HCT116 (cell line): Measurements from ENCODE around the gene TRIM24. TPM values are rescaled to one million over a fixed set of nuclear protein-coding genes. Genes with fewer than 3 reads are reported as not detected.

Experiments
- ATAC-seq: fragments of 200-7000 bp; cut with Tn5 transposase; 2 replicates; pipeline ENCODE4 v1.9.1; 2020; ENCODE audit warnings: mild to moderate bottlenecking, moderate library complexity
- BruUV-seq: library from RNA; stranded (reverse); fragments of 400-500 nt; replicated peaks from 2 replicates; lab custom pipeline; 2021; lab: Mats Ljungman, UMichigan
- CTCF ChIA-PET: fragments of 300-600 bp; sonication (Branson Sonifier 250); formaldehyde crosslinking; loops from one replicate; lab custom pipeline; 2021; ENCODE audit warnings: antibody characterized with exemption; lab: Charles Lee
- POLR2A ChIA-PET: fragments of 300-600, 350-600 bp; sonication (Branson Sonifier 250); formaldehyde crosslinking; loops from one replicate; lab custom pipeline; 2021; ENCODE audit warnings: antibody characterized with exemption; lab: Charles Lee
- RAD21 ChIA-PET, 2 experiments: fragments of 300-600 bp; sonication (Branson Sonifier 250); formaldehyde crosslinking; loops; one replicate each; lab custom pipeline; 2023; ENCODE audit warnings: low total read pairs in 2 of 2; ENCODE audit not compliant: uncharacterized antibody in 2 of 2, unreplicated experiment in 2 of 2, low non-redundant PET in 1 of 2; lab: Charles Lee
- DNase-seq: peaks from one replicate; pipeline ENCODE4 v3.0.0-alpha.2; 2010; ENCODE audit warnings: low read depth, low spot score
- H2AFZ ChIP-seq: fragments of 200-600 bp; shearing (Covaris generic), sonication (generic); 2 replicates; pipeline ENCODE4 v1.6.1; 2017; ENCODE audit warnings: low read depth, mixed run types, mixed read lengths, antibody characterized with exemption, low read length; ENCODE audit not compliant: poor library complexity, severe bottlenecking
- H3K27ac ChIP-seq: 2 replicates; pipeline ENCODE4 v1.5.1; 2012; ENCODE audit warnings: low read depth, low read length
- H3K27me3 ChIP-seq: fragments of 200-600 bp; sonication (generic); 2 replicates; pipeline ENCODE4 v1.6.1; 2016; ENCODE audit warnings: mixed run types, low read length, mixed read lengths; ENCODE audit not compliant: insufficient read depth
- H3K36me3 ChIP-seq, 2 experiments: fragments of 200-500 bp in 1 of 2; fragments of 200-600 bp in 1 of 2; sonication (Bioruptor generic) in 1 of 2; sonication (generic) in 1 of 2; 2 replicates each; pipeline versions ENCODE4 v1.5.1 to v1.6.1; 2014 to 2016; ENCODE audit warnings: low read length in 2 of 2, inconsistent platforms in 1 of 2, mixed read lengths in 1 of 2, mixed run types in 1 of 2; ENCODE audit not compliant: insufficient read depth in 2 of 2, control insufficient read depth in 1 of 2
- H3K4me1 ChIP-seq, 2 experiments: fragments of 200-600 bp in 1 of 2; sonication (generic) in 1 of 2; 2 replicates each; pipeline versions ENCODE4 v1.5.1 to v1.6.1; 2012 to 2017; ENCODE audit warnings: low read length in 2 of 2, inconsistent platforms in 1 of 2, mild to moderate bottlenecking in 1 of 2, mixed read lengths in 1 of 2, mixed run types in 1 of 2, moderate library complexity in 1 of 2; ENCODE audit not compliant: insufficient read depth in 2 of 2, control insufficient read depth in 1 of 2
- H3K4me2 ChIP-seq: fragments of 200-600 bp; sonication (generic); 2 replicates; pipeline ENCODE4 v1.6.1; 2017; ENCODE audit warnings: mixed run types, low read length, mixed read lengths
- H3K4me3 ChIP-seq, 2 experiments: fragments of 200-600 bp in 1 of 2; sonication (generic) in 1 of 2; replicated peaks in 1 of 2; 2 replicates each; pipeline ENCODE4 v1.5.1; 2011 to 2016; ENCODE audit warnings: low read length in 2 of 2, control low read depth in 1 of 2, low read depth in 1 of 2, mild to moderate bottlenecking in 1 of 2, mixed read lengths in 1 of 2, mixed run types in 1 of 2
- H3K79me2 ChIP-seq: fragments of 200-600 bp; sonication (generic); 2 replicates; pipeline ENCODE4 v1.6.1; 2017; ENCODE audit warnings: mild to moderate bottlenecking, mixed run types, low read length, moderate library complexity, mixed read lengths; ENCODE audit not compliant: insufficient read depth
- H3K9ac ChIP-seq: fragments of 200-600 bp; sonication (generic); 2 replicates; pipeline ENCODE4 v1.6.1; 2016; ENCODE audit warnings: low read length, mixed read lengths
- H3K9me2 ChIP-seq: fragments of 200-600 bp; sonication (generic), shearing (Covaris generic); 2 replicates; pipeline ENCODE4 v1.6.1; 2017; ENCODE audit warnings: mixed run types, mild to moderate bottlenecking, moderate library complexity; ENCODE audit not compliant: insufficient read depth
- H3K9me3 ChIP-seq, 2 experiments: fragments of 200-500 bp in 1 of 2; fragments of 200-600 bp in 1 of 2; sonication (Bioruptor generic) in 1 of 2; sonication (generic) in 1 of 2; 2 replicates each; pipeline ENCODE4 v1.6.1; 2014 to 2017; ENCODE audit warnings: low read length in 2 of 2, mixed read lengths in 2 of 2, inconsistent platforms in 1 of 2, low read depth in 1 of 2, mild to moderate bottlenecking in 1 of 2, mixed run types in 1 of 2, moderate library complexity in 1 of 2; ENCODE audit not compliant: control insufficient read depth in 1 of 2, insufficient read depth in 1 of 2
- H4K20me1 ChIP-seq: fragments of 200-600 bp; sonication (generic), shearing (Covaris generic); 2 replicates; pipeline ENCODE4 v1.6.1; 2017; ENCODE audit warnings: mixed run types, mild to moderate bottlenecking, moderate library complexity; ENCODE audit not compliant: insufficient read depth
- ATF3 ChIP-seq: IDR thresholded peaks from 2 replicates; pipeline ENCODE4 v1.6.1; 2012
- CEBPB ChIP-seq: IDR thresholded peaks from 2 replicates; pipeline ENCODE4 v1.6.1; 2012; ENCODE audit warnings: low read depth
- EGR1 ChIP-seq: IDR thresholded peaks from 2 replicates; pipeline ENCODE4 v1.6.1; 2012; ENCODE audit warnings: low read depth
- EZH2phosphoT487 ChIP-seq: fragments of 200-600 bp; IDR thresholded peaks from 2 replicates; pipeline ENCODE4 v1.6.1; 2018; ENCODE audit warnings: antibody characterized with exemption, borderline replicate concordance
- FOSL1 ChIP-seq: IDR thresholded peaks from 2 replicates; pipeline ENCODE4 v1.6.1; 2012; ENCODE audit warnings: low read depth
- JUND ChIP-seq: IDR thresholded peaks from 2 replicates; pipeline ENCODE4 v1.6.1; 2012
- POLR2A ChIP-seq: IDR thresholded peaks from 2 replicates; pipeline ENCODE4 v1.7.0; 2011; ENCODE audit warnings: borderline replicate concordance; ENCODE audit not compliant: insufficient read depth, insufficient read length; ENCODE audit errors: extremely low read depth
- RAD21 ChIP-seq: IDR thresholded peaks from 2 replicates; pipeline ENCODE4 v1.6.1; 2012; ENCODE audit warnings: low read depth, mild to moderate bottlenecking
- REST ChIP-seq: IDR thresholded peaks from 2 replicates; pipeline ENCODE4 v1.6.1; 2012; ENCODE audit warnings: low read depth
- SP1 ChIP-seq: IDR thresholded peaks from 2 replicates; pipeline ENCODE4 v1.6.1; 2012; ENCODE audit warnings: low read depth
- TCF7L2 ChIP-seq: IDR thresholded peaks from 2 replicates; pipeline ENCODE4 v1.7.0; 2011; ENCODE audit warnings: borderline replicate concordance, inconsistent platforms; ENCODE audit not compliant: insufficient read depth, insufficient read length; ENCODE audit errors: extremely low read depth
- ZBTB33 ChIP-seq: IDR thresholded peaks from 2 replicates; pipeline ENCODE4 v1.6.1; 2011; ENCODE audit warnings: mild to moderate bottlenecking, low read length, moderate library complexity; ENCODE audit not compliant: insufficient replicate concordance; ENCODE audit errors: extremely low read depth
- ZFX ChIP-seq: fragments of 450-650 bp; IDR thresholded peaks from 2 replicates; pipeline ENCODE4 v1.6.1; 2017
- ZNF274 ChIP-seq: fragments of 200-500 bp; sonication (Bioruptor generic); IDR thresholded peaks from 2 replicates; pipeline ENCODE4 v1.6.1; 2014; ENCODE audit warnings: mild to moderate bottlenecking, low read depth, low read length, inconsistent platforms
- intact Hi-C: fragments of 100-400 bp; cut with micrococcal nuclease; formaldehyde crosslinking; loops from 2 replicates; pipeline ENCODE4 v1.10.0; 2022
- total RNA-seq: library from RNA; stranded (reverse); gene quantifications from one replicate; pipeline ENCODE4 v1.2.1, GENCODE V29; 2021; ENCODE audit not compliant: unreplicated experiment

TRIM24 gene
- total RNA-seq, 1 experiment from 2014 or later: 12.8 TPM

- POLR2A ChIA-PET: no interaction called here
- no peak overlapping the region for H3K4me2 ChIP-seq
- H3K27me3 ChIP-seq: no peaks in the 10 kb centered on the region
These were observed 172.3 kb downstream of the TRIM24 start for GRCh38 chr7:138632384-138632783.

More at GRCh38 chr7:138632384-138632783, 172.3 kb downstream of the TRIM24 start:
- DNase-seq (no peak), ATAC-seq (no peak)
- no peak overlapping the region for H3K4me3 ChIP-seq
- H3K79me2 ChIP-seq: no peaks in the 10 kb centered on the region
- no peak overlapping the region for H3K27ac ChIP-seq
- CTCF ChIA-PET: no interaction called here
- RAD21 ChIA-PET: no interaction called here
- H3K4me1 ChIP-seq: no peaks in the 10 kb centered on the region
- no peak overlapping the region for H3K9ac ChIP-seq
- BruUV-seq: no TSS peak
- no peaks in the 10 kb centered on the region for H3K9me2 ChIP-seq
- no peak overlapping the region for H2AFZ ChIP-seq
- H3K9me3 ChIP-seq: no peaks in the 10 kb centered on the region
- intact Hi-C loops: no loop called here
- no peaks in the 10 kb centered on the region for H3K36me3 ChIP-seq
- TF ChIP-seq POLR2A (no peak), SP1 (no peak), CEBPB (no peak), ZBTB33 (no peak), ZFX (no peak), ATF3 (no peak), FOSL1 (no peak), ZNF274 (no peak), TCF7L2 (no peak), EZH2phosphoT487 (no peak), RAD21 (no peak), JUND (no peak), REST (no peak), EGR1 (no peak)
- H4K20me1 ChIP-seq: no peaks in the 10 kb centered on the region
